HG03469 (cell line): ENCODE data around the gene OR6J1.
"Not testable (repeated sequence)": the region's sequence is repeated elsewhere in the genome, so short reads cannot be mapped to it uniquely, and the experiment has no call there.

Experiments
- ATAC-seq: cut with Tn5 transposase; IDR thresholded peaks from one replicate; pipeline ENCODE4 v1.9.1; 2021; ENCODE audit warnings: mild to moderate bottlenecking, moderate library complexity, moderate number of reproducible peaks; ENCODE audit not compliant: unreplicated experiment

Gene OR6J1

GRCh38 chr14:22610931-22611330, 33.2 kb downstream of the OR6J1 start:
- ATAC-seq: no peak

GRCh38 chr14:22607291-22607690, 36.9 kb downstream of the OR6J1 start:
- no peak for ATAC-seq

GRCh38 chr14:22606380-22606779, 37.8 kb downstream of the OR6J1 start:
- no peak for ATAC-seq

- no peak for ATAC-seq
These were observed 41.3 kb downstream of the OR6J1 start for GRCh38 chr14:22602862-22603261.

- ATAC-seq: no peak
These were observed 42.2 kb downstream of the OR6J1 start for GRCh38 chr14:22601996-22602395.

- no peak for ATAC-seq
These were observed 42.7 kb downstream of the OR6J1 start for GRCh38 chr14:22601456-22601855.

GRCh38 chr14:22600027-22600426, 44.1 kb downstream of the OR6J1 start:
- no peak for ATAC-seq

- ATAC-seq: no peak
These were observed 44.8 kb downstream of the OR6J1 start for GRCh38 chr14:22599349-22599748.

- no peak for ATAC-seq
These were observed 45.3 kb downstream of the OR6J1 start for GRCh38 chr14:22598896-22599244.

GRCh38 chr14:22598099-22598895, 45.9 kb downstream of the OR6J1 start, which contains the start of gene ABHD4:
ABHD4 (plus strand) TSS chr14:22598300; CDS start chr14:22598307, 7 bp downstream.
- ATAC-seq: peak; percentile 40

GRCh38 chr14:22597771-22598098, 46.4 kb downstream of the OR6J1 start:
- no peak for ATAC-seq

- ATAC-seq: no peak
These were observed 46.9 kb downstream of the OR6J1 start for GRCh38 chr14:22597265-22597664.

- no peak for ATAC-seq
These were observed 47.7 kb downstream of the OR6J1 start for GRCh38 chr14:22596354-22596879.

GRCh38 chr14:22594156-22594716, 49.9 kb downstream of the OR6J1 start:
- no peak for ATAC-seq

- ATAC-seq: no peak
These were observed 50.6 kb downstream of the OR6J1 start for GRCh38 chr14:22593601-22594000.

GRCh38 chr14:22593189-22593588, 51.0 kb downstream of the OR6J1 start:
- ATAC-seq: no peak

GRCh38 chr14:22589096-22589839, 54.9 kb downstream of the OR6J1 start, which contains the start of gene DAD1:
DAD1 (minus strand) TSS chr14:22589224; CDS start chr14:22589157, 67 bp downstream.
- ATAC-seq: peak; percentile 81

GRCh38 chr14:22588526-22589095, 55.5 kb downstream of the OR6J1 start:
- no peak for ATAC-seq

GRCh38 chr14:22587677-22588422, 56.3 kb downstream of the OR6J1 start:
- not testable (repeated sequence) for ATAC-seq

GRCh38 chr14:22587247-22587646, 56.9 kb downstream of the OR6J1 start:
- ATAC-seq: no peak

- ATAC-seq: no peak
These were observed 60.2 kb downstream of the OR6J1 start for GRCh38 chr14:22583994-22584393.
